Mesothelial cell of epicardium (in vitro differentiated cells): ENCODE measurements around the gene FOXA3. TPM values are rescaled to one million over a fixed set of nuclear protein-coding genes. Genes with fewer than 3 reads are reported as not detected.

Experiments used
- DNase-seq, 2 experiments: peaks; one replicate each; pipeline ENCODE4 v3.0.0; 2021; ENCODE audit warnings: low spot score in 2 of 2; ENCODE audit not compliant: unreplicated experiment in 2 of 2
- H3K27ac Mint-ChIP-seq: 2 replicates; pipeline ENCODE4 v1.8.0; 2021; ENCODE audit warnings: mixed read lengths
- H3K27me3 Mint-ChIP-seq: 2 replicates; pipeline ENCODE4 v1.8.0; 2021; ENCODE audit warnings: low read depth, mixed read lengths
- H3K36me3 Mint-ChIP-seq: 2 replicates; pipeline ENCODE4 v1.8.0; 2021; ENCODE audit warnings: mixed read lengths
- H3K4me1 Mint-ChIP-seq: 2 replicates; pipeline ENCODE4 v1.8.0; 2021; ENCODE audit warnings: mixed read lengths
- H3K4me3 Mint-ChIP-seq: 2 replicates; pipeline ENCODE4 v1.8.0; 2021; ENCODE audit warnings: mild to moderate bottlenecking, moderate library complexity, mixed read lengths
- H3K9me3 Mint-ChIP-seq: 2 replicates; pipeline ENCODE4 v1.8.0; 2021; ENCODE audit warnings: mixed read lengths
- total RNA-seq: library from RNA; stranded (reverse); gene quantifications from 3 replicates; pipeline ENCODE4 v1.2.1, GENCODE V29; 2021
- TF ChIP-seq, protein P1 (sequence below): fragments of 200-600 bp; sonication (generic); IDR thresholded peaks from one replicate; pipeline ENCODE4 v1.5.0; 2021; ENCODE audit warnings: antibody characterized with exemption; ENCODE audit not compliant: unreplicated experiment

The FOXA3 gene
- total RNA-seq, 1 donor from 2014 or later = not detected

DNA sequence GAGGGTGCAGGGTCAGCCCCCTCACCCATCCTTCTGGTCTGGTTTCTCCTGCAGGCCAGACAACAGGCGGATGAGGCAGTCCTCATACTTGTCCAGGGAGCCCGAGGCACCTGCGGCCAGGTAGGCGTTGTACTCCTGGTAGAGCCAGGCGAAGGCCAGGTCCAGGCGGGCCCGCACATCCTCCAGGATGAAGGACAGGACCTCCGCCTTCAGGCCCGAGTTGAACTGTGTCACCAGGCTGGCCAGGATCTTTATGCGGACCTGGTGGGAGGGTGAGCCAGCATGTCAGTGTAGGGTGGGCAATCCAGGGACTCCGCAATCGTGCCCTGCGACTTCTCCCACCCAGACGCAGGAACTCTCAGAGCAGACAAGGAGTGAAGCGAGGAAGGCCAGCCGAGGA is 35.2 kb upstream of the FOXA3 start:
- TF ChIP-seq, protein P1, sequence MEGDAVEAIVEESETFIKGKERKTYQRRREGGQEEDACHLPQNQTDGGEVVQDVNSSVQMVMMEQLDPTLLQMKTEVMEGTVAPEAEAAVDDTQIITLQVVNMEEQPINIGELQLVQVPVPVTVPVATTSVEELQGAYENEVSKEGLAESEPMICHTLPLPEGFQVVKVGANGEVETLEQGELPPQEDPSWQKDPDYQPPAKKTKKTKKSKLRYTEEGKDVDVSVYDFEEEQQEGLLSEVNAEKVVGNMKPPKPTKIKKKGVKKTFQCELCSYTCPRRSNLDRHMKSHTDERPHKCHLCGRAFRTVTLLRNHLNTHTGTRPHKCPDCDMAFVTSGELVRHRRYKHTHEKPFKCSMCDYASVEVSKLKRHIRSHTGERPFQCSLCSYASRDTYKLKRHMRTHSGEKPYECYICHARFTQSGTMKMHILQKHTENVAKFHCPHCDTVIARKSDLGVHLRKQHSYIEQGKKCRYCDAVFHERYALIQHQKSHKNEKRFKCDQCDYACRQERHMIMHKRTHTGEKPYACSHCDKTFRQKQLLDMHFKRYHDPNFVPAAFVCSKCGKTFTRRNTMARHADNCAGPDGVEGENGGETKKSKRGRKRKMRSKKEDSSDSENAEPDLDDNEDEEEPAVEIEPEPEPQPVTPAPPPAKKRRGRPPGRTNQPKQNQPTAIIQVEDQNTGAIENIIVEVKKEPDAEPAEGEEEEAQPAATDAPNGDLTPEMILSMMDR = no peak
- Mint-ChIP-seq H3K9me3 (no peaks in the 10 kb centered on the region), H3K4me1 (no peaks in the 10 kb centered on the region), H3K27ac (no peak overlapping the region), H3K36me3 (peaks cover 31% of the 10 kb centered on the region), H3K4me3 (no peak overlapping the region), H3K27me3 (no peaks in the 10 kb centered on the region)
- no peak for DNase-seq

DNA sequence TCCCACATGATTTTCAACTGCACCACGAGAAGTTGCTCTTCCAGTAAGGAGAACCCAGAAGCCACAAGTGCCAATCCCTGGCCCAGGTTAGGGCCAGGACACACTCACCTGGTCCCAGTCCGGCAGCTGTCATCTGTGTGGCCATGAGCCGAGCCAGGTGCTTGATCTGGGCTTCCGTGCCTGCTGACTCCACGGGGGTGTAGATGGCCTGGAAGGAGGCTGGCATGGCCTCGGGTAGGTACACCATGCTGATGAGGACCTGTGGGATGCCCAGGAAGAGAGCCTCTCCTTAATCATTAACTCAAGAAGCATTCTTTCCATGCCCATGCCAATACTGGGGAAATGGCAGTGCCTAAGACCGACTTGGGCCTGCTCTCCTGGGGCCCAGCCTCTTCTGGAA is 29.2 kb upstream of the FOXA3 start:
- Mint-ChIP-seq H3K4me3 (no peak overlapping the region), H3K27ac (no peak overlapping the region), H3K36me3 (peaks cover 51% of the 10 kb centered on the region), H3K4me1 (no peaks in the 10 kb centered on the region), H3K9me3 (no peaks in the 10 kb centered on the region), H3K27me3 (no peaks in the 10 kb centered on the region)
- TF ChIP-seq, protein P1 = no peak
- DNase-seq = no peak

GRCh38 chr19:45842198-45842597 is 21.9 kb upstream of the FOXA3 start:
- no peaks in the 10 kb centered on the region for H3K27me3 Mint-ChIP-seq
- H3K36me3 Mint-ChIP-seq = peaks cover 63% of the 10 kb centered on the region
- TF ChIP-seq, protein P1 = no peak
- no peaks in the 10 kb centered on the region for H3K4me1 Mint-ChIP-seq
- no peak overlapping the region for H3K4me3 Mint-ChIP-seq
- no peak overlapping the region for H3K27ac Mint-ChIP-seq
- no peak for DNase-seq
- H3K9me3 Mint-ChIP-seq = no peaks in the 10 kb centered on the region

- H3K4me3 Mint-ChIP-seq = no peak overlapping the region
- no peaks in the 10 kb centered on the region for H3K27me3 Mint-ChIP-seq
- H3K27ac Mint-ChIP-seq = no peak overlapping the region
- TF ChIP-seq, protein P1 = no peak
- peaks cover 51% of the 10 kb centered on the region for H3K36me3 Mint-ChIP-seq
- H3K4me1 Mint-ChIP-seq = no peaks in the 10 kb centered on the region
- DNase-seq = no peak
- no peaks in the 10 kb centered on the region for H3K9me3 Mint-ChIP-seq
These were observed 16.5 kb upstream of the FOXA3 start for GRCh38 chr19:45847663-45848062.

GRCh38 chr19:45848922-45849321 is 15.2 kb upstream of the FOXA3 start:
- H3K4me3 Mint-ChIP-seq = no peak overlapping the region
- no peaks in the 10 kb centered on the region for H3K9me3 Mint-ChIP-seq
- DNase-seq = no peak
- no peaks in the 10 kb centered on the region for H3K27me3 Mint-ChIP-seq
- H3K27ac Mint-ChIP-seq = no peak overlapping the region
- peaks cover 44% of the 10 kb centered on the region for H3K36me3 Mint-ChIP-seq
- TF ChIP-seq, protein P1 = peak; percentile 17
- H3K4me1 Mint-ChIP-seq = no peaks in the 10 kb centered on the region

DNA sequence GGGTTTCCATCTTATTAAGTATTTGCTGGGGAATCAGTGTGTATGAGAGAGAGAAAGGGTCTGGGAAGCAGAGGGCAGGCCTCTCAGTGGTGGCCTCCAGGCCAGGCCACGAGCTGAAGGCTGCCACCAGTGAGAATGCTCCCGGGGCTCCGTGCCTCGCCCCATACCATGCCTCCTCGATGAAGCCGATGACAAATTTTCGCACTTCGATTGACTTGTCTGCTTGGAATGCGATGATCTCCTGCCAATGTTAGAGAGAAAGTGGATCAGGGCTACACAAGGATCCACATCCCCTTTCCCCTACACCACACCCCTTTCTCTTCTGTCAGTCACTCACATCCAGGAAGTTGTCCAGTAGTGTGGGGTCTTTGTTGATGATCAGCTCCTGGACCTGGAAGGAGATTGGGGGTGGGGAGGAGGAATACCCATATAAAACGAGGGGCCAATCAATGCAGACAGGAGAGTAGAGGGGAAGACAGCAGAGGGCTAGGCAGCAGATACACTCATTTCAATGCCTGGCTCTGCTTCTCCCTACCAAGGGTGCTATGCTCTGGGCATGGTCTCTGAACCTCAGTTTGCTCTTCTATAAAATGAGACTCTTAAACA is 11.9 kb upstream of the FOXA3 start:
- H3K9me3 Mint-ChIP-seq = no peaks in the 10 kb centered on the region
- no peak overlapping the region for H3K27ac Mint-ChIP-seq
- DNase-seq = no peak
- H3K4me3 Mint-ChIP-seq = no peak overlapping the region
- H3K27me3 Mint-ChIP-seq = no peaks in the 10 kb centered on the region
- H3K36me3 Mint-ChIP-seq = peaks cover 34% of the 10 kb centered on the region
- H3K4me1 Mint-ChIP-seq = no peaks in the 10 kb centered on the region
- TF ChIP-seq, protein P1 = no peak
